HEK293 (cell line): ENCODE data around the gene TPSG1.

ENCODE experiments used
- HOXA7 ChIP-seq: sonication (generic); formaldehyde crosslinking; IDR thresholded peaks from 2 replicates; pipeline ENCODE4 v1.8.1; 2022; ENCODE audit warnings: missing genetic modification reagents, borderline replicate concordance
- KLF16 ChIP-seq: fragments of 450-650 bp; formaldehyde crosslinking; IDR thresholded peaks from 2 replicates; pipeline ENCODE4 v1.5.1; 2017; ENCODE audit warnings: missing biosample characterization, missing genetic modification characterization
- ZBTB20 ChIP-seq: fragments of 450-650 bp; formaldehyde crosslinking; IDR thresholded peaks from 2 replicates; pipeline ENCODE4 v1.5.1; 2016; ENCODE audit warnings: missing biosample characterization, missing genetic modification characterization
- ZFP3 ChIP-seq: fragments of 450-650 bp; formaldehyde crosslinking; IDR thresholded peaks from 2 replicates; pipeline ENCODE4 v1.5.1; 2016; ENCODE audit warnings: low read depth, missing biosample characterization, missing genetic modification characterization
- ZNF10 ChIP-seq: fragments of 450-650 bp; formaldehyde crosslinking; IDR thresholded peaks from 2 replicates; pipeline ENCODE4 v1.5.1; 2017; ENCODE audit warnings: missing biosample characterization, missing genetic modification characterization
- ZNF2 ChIP-seq: fragments of 450-650 bp; formaldehyde crosslinking; IDR thresholded peaks from 2 replicates; pipeline ENCODE4 v1.5.1; 2016; ENCODE audit warnings: missing biosample characterization, missing genetic modification characterization
- ZNF596 ChIP-seq: fragments of 450-650 bp; IDR thresholded peaks from 2 replicates; pipeline ENCODE4 v1.5.0; 2018; ENCODE audit warnings: missing biosample characterization, mild to moderate bottlenecking, missing genetic modification characterization, moderate library complexity
- ZNF670 ChIP-seq: fragments of 450-650 bp; formaldehyde crosslinking; IDR thresholded peaks from 2 replicates; pipeline ENCODE4 v1.5.1; 2016; ENCODE audit warnings: missing biosample characterization, missing genetic modification characterization, low read depth
- ZSCAN23 ChIP-seq: fragments of 450-650 bp; formaldehyde crosslinking; IDR thresholded peaks from 2 replicates; pipeline ENCODE4 v1.5.1; 2016; ENCODE audit warnings: missing biosample characterization, missing genetic modification characterization
- TF ChIP-seq, protein P1 (sequence below): fragments of 450-650 bp; formaldehyde crosslinking; IDR thresholded peaks from 2 replicates; pipeline ENCODE4 v1.5.1; 2016; ENCODE audit warnings: missing biosample characterization, missing genetic modification characterization
- TF ChIP-seq, protein P2 (sequence below): fragments of 450-650 bp; formaldehyde crosslinking; IDR thresholded peaks from 2 replicates; pipeline ENCODE4 v1.5.1; 2016; ENCODE audit warnings: missing biosample characterization, missing genetic modification characterization, low read depth
- TF ChIP-seq, protein P3 (sequence below): fragments of 450-650 bp; formaldehyde crosslinking; IDR thresholded peaks from 2 replicates; pipeline ENCODE4 v1.5.1; 2016; ENCODE audit warnings: missing biosample characterization, missing genetic modification characterization

DNA sequence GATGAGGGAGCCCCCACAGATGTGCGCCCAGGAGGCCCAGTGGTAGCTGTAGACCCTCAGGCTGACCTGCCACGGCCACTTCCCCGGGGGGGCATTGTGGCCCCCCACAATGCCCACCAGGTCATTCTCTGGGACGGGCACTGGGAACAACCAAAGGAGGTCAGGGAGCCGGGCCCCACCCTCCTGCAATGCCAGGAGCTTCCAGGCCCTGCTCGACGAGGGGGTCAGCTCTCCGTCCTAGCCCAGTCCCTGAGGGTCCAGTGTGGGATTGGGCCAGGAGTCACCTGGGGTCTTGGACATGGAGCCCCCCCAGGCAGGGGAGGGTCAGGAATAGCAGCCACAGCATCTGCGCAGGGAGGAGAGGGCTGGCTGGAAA, 37.8 kb upstream of the TPSG1 start:
- TF ChIP-seq, protein P1, sequence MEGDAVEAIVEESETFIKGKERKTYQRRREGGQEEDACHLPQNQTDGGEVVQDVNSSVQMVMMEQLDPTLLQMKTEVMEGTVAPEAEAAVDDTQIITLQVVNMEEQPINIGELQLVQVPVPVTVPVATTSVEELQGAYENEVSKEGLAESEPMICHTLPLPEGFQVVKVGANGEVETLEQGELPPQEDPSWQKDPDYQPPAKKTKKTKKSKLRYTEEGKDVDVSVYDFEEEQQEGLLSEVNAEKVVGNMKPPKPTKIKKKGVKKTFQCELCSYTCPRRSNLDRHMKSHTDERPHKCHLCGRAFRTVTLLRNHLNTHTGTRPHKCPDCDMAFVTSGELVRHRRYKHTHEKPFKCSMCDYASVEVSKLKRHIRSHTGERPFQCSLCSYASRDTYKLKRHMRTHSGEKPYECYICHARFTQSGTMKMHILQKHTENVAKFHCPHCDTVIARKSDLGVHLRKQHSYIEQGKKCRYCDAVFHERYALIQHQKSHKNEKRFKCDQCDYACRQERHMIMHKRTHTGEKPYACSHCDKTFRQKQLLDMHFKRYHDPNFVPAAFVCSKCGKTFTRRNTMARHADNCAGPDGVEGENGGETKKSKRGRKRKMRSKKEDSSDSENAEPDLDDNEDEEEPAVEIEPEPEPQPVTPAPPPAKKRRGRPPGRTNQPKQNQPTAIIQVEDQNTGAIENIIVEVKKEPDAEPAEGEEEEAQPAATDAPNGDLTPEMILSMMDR = no peak
- TF ChIP-seq, protein P2, sequence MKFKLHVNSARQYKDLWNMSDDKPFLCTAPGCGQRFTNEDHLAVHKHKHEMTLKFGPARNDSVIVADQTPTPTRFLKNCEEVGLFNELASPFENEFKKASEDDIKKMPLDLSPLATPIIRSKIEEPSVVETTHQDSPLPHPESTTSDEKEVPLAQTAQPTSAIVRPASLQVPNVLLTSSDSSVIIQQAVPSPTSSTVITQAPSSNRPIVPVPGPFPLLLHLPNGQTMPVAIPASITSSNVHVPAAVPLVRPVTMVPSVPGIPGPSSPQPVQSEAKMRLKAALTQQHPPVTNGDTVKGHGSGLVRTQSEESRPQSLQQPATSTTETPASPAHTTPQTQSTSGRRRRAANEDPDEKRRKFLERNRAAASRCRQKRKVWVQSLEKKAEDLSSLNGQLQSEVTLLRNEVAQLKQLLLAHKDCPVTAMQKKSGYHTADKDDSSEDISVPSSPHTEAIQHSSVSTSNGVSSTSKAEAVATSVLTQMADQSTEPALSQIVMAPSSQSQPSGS (tag by site-specific recombination) = no peak
- TF ChIP-seq ZFP3 (tag by site-specific recombination) (no peak), ZNF10 (tag by site-specific recombination) (no peak), ZBTB20 (no peak), HOXA7 (CRISPR knock-in tag) (no peak), ZSCAN23 (no peak), KLF16 (tag by site-specific recombination) (no peak), ZNF2 (tag by site-specific recombination) (no peak), ZNF670 (tag by site-specific recombination) (no peak), ZNF596 (tag by site-specific recombination) (no peak)
- TF ChIP-seq, protein P3, sequence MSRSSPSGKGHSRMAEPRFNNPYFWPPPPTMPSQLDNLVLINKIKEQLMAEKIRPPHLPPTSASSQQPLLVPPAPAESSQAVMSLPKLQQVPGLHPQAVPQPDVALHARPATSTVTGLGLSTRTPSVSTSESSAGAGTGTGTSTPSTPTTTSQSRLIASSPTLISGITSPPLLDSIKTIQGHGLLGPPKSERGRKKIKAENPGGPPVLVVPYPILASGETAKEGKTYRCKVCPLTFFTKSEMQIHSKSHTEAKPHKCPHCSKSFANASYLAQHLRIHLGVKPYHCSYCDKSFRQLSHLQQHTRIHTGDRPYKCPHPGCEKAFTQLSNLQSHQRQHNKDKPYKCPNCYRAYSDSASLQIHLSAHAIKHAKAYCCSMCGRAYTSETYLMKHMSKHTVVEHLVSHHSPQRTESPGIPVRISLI (tag by site-specific recombination) = no peak
